Stimulated activated CD4-positive, alpha-beta T cell treated with anti-CD3 and anti-CD28 coated beads, Interleukin-4, amount 100 ng/mL, for 4 hours (primary cell): ENCODE data around the gene DDX55.
"Not testable (repeated sequence)": the region's sequence is repeated elsewhere in the genome, so short reads cannot be mapped to it uniquely, and the experiment has no call there.

Experiments used
- DNase-seq, 2 experiments: peaks; one replicate each; pipeline ENCODE4 v3.0.0-alpha.2; 2020

Gene DDX55, protein sequence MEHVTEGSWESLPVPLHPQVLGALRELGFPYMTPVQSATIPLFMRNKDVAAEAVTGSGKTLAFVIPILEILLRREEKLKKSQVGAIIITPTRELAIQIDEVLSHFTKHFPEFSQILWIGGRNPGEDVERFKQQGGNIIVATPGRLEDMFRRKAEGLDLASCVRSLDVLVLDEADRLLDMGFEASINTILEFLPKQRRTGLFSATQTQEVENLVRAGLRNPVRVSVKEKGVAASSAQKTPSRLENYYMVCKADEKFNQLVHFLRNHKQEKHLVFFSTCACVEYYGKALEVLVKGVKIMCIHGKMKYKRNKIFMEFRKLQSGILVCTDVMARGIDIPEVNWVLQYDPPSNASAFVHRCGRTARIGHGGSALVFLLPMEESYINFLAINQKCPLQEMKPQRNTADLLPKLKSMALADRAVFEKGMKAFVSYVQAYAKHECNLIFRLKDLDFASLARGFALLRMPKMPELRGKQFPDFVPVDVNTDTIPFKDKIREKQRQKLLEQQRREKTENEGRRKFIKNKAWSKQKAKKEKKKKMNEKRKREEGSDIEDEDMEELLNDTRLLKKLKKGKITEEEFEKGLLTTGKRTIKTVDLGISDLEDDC

DNA sequence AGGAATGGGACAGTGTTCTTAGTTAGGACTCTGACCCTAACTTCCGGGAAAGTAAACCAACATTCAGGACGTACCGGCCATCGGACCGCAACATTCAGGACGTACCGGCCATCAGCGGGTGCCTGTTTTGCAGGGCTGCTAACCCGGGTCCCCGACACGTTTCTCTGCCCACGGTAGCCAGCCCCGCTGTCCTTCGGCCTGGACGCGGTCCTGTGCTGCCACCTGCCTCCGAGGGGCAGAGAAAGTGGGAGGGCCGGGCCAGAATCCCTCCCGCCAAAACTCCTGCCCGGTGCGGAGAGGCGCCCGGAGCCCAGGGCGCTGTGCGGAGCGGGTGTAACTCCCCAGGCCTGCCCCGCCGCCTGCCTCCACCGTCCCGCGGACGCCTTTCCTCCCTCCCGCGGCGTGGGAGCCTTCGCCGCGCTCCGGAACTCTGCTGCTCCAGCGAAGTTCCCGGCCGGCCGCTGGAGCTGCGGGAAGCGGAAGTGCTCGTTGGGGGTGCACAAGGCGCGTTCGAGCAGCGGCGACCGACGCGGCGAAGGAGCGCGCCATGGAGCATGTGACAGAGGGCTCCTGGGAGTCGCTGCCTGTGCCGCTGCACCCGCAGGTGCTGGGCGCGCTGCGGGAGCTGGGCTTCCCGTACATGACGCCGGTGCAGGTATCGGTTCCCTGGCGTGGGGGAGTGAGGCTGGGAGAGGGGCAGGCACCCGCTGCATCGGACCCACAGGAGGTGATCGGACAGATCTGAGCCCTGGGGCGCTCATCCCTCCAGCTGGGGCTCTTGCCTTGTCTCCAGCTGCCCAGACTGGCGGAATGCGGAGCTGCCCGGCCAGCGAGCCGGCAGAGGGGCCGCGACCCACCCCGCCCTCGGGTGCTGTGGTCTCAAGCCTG lies at the start of gene DDX55:
Gene DDX55, plus strand, starts transcription at position 498 of the 888 bp plus-strand sequence. Its CDS starts 50 bp downstream, at position 548.
- DNase-seq = peak; percentile 78 to 83

DNA sequence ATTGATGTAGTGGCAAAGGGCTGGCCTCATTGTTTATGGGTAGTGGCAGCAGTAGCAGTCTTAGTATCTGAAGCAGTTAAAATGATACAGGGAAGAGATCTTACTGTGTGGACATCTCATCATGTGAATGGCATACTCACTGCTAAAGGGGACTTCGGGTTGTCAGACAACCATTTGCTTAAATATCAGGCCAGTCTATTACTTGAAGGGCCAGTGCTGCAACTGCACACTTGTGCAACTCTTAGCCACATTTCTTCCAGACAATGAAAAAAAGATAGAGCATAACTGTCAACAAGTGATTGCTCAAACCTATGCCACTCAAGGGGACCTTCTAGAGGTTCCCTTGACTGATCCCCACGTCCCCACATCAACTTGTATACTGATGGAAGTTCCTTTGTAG lies 47.8 kb upstream of the DDX55 start:
- DNase-seq = not testable (repeated sequence)

DNA sequence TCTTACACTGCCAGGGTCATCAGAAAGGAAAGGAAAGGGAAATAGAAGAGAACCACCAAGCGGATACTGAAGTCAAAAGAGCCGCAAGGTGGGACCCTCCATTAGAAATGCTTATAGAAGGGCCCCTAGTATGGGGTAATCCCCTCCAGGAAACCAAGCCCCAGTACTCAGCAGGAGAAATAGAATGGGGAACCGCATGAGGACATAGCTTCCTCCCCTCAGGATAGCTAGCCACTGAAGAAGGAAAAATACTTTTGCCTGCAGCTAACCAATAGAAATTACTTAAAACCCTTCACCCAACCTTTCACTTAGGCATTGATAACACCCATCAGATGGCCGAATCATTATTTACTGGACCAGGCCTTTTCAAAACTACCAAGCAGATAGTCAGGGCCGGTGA lies 47.1 kb upstream of the DDX55 start:
- not testable (repeated sequence) for DNase-seq

DNA sequence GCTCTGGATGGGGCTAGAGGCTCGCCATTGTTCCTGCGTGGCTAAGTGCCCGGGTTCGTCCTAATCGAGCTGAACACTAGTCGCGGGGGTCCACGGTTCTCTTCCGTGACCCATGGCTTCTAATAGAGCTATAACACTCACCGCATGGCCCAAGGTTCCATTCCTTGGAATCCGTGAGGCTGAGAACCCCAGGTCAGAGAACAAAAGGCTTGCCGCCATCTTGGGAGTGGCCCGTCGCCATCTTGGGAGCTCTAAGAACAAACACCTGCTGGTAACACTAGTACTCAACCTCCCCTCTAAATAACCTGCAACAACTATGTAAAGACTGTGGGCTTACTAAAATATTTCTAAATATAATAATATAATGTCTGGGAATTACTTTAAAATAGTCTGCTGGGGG lies 43.4 kb upstream of the DDX55 start:
- DNase-seq = not testable (repeated sequence)

DNA sequence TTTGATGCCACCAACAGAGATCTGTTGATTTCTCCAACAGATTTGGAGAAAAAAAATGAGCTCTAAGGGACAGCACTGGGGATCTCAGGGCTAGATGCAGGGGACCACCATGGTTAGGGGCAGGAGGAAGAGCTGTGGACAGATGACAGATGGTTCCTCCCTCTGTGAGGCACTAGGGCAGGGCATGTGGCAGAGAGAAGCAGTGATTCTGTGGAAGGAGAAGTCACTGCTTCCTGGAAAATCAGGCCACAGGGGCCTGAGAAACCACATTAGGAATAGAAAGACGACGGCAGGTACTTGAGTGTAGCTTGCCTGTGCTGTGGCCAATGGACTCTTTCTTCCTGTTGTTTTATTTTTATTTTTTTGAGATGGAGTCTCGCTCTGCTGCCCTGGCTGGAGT lies 42.4 kb upstream of the DDX55 start:
- DNase-seq = no peak

DNA sequence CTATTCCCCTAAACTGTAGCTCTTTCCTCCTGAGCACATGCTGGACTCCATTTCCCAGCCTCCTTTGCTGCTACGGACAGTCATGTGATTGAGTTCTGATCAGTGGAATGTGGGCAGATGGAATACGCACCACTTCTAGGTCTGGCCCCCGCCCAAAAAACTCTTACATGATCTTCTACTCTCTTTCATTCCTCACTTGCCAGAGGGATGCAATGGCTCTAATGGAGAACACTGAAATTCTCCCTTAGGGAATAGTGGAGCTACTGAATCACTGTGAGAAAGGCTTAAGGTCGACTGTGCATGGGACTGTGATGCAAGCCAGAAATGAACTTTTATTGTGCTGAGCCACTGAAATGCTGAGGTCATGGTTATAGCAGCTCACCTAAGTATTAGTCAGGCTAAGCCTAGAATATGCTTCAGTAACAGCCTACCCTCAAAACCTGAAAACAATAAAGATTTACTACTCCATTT lies 30.5 kb upstream of the DDX55 start:
- no peak for DNase-seq

DNA sequence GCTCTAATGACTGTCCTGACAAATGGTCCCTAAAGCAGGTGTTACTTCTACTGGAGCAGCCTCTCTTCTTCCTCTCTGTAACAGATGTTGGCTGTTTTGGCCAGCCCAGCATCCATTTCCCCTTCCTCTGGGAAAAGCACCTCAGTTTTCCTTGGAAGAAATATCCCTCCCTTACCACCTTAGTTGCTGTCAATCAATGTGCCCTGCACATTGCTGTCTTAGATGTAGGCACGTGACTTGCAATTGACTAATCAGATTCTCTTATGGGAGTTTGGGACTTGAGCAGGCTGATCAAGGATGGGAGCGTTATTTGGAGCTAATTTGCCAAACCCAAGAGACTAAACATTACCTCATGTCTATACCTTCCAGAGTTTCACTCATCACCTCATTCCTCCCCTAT lies 29.5 kb upstream of the DDX55 start:
- no peak for DNase-seq

DNA sequence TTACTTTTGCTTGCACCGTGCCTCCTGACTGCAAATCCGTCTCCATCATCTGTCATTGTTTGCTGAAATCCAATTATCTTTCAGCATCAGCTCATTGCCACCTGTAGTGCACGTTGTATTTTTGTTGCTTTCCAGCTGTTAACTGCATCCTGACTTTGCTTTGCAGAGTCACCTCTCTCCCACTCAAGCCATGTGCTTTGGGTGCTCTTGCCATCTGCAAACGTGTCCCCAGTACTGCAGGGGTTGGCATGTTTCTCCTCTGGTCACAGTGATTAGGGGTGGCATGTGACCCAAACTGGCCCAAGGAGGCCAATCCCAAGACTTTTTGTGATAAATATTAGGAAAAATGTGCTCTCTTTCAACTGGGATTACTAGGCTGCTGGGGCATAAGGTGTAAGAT lies 28.0 kb upstream of the DDX55 start:
- DNase-seq = no peak

DNA sequence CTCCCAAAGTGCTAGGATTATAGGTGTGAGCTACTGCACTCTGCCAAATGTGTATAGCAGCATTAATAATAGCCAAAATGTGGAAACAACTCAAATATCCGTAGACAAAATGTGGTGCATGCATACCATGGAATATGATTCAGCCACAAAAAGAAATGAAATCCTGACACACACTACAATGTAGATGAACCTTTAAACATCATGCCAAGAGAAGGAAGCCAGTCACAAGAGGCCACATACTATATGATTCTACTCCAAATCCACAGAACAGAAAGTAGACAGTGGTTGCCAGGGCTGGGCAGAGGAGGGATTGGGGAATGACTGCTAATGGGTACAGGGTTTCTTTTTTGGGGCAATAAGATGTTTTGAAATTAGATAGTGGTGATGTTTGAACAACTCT lies 25.3 kb upstream of the DDX55 start:
- no peak for DNase-seq

DNA sequence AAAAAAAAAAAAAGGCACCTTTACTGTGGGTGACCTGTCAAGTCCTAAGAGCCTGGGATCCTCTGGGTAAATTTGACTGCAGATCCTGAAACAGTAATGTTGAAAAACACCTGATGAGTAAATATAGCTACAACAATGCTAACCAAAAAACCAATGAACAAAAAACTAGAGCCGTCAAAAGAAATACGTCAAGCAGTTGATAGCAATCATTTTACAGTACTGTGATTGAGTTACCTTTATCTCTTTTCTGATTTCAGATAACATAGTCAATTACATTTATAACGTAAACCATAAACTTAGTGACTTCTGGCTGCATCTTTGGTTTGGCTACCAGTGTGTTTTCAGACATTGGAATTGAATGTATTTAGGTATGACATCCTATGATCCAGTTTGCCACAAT lies 23.7 kb upstream of the DDX55 start:
- no peak for DNase-seq

DNA sequence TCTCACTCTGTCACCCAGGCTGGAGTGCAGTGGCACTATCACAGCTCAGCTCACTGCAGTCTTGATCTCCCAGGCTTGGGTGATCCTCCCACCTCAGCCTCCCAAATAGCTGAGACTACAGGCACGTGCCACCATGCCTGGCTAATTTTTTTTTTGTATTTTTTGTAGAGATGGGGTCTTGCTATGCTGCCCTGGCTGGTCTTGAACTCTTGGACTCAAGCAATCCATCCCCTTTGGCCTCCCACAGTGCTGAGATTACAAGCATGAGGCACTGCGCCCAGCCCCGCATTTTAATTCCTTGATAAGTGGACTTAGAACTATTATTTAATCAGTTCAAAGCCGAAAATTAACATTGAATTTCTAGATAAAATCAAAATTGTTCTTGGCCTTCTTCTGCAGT lies 23.1 kb upstream of the DDX55 start:
- DNase-seq = not testable (repeated sequence)

DNA sequence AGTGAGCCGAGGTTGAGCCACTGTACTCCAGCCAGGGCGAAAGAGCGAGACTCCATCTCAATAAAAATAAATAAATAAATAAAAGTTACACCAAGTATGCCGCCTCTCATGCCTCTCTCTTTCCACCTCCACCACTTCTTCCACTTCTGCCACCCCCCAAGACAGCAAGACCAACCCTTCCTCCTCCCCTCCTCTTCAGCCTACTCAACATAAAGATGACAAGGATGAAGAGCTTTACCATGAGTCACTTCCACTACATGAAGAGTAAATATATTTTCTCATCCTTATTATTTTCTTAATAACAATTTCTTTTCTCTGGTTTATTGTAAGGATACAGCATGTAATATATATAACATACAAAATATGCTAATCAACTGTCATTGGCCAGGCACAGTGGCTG lies 21.1 kb upstream of the DDX55 start:
- no peak for DNase-seq

DNA sequence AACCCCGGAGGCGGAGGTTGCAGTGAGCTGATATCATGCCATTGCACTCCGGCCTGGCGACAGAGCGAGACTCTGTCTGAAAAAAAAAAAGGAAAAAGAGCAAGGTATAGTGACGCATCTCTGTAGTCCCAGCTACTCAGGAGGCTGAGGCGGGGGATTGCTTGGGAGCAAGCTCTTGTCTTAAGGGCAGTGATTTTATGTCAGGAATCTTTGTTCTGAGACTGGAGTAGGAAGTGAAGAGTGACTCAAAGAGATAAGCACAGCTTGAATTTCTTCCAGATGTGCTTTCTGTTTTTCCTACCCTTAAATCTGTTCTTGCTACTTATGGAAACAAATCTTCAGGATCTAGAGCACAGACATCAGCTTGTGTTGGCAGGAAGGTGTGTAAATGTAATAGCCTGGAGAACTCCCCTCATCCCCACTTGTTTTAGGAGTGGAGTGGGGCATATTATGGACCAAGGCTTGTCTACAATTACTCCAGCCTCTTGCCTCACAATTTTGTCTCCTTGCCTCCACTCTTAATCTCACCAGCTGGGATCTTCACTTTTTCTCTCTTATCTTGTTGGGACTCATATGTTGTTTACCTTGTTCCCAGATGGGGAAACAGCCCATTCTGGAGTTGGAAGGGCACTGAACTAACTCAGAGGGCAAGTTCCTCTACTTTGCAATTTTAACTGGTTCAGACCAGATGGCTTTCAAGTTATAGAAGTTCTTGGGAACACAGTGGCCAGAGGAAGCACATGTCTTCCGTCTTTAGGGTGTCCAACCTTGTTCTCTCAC lies 10.0 kb upstream of the DDX55 start:
- DNase-seq = no peak

DNA sequence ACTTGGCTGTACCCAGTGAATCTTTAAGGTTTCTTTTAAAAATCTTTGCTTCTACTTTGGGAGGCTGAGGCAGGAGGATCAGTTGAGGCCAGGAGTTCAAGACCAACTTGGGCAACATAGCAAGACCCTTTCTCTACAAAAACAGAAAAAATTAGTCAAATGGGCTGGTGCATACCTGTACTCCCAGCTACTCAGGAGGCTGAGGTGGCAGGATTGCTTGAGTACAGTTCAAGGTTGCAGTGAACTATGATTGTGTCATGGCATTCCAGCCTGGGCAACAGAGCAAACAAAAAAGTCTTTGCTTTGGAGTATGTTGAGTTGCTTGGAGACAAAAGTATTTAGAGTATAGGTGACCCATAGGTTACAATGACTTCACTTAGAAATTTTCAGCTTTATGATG lies 6.2 kb upstream of the DDX55 start:
- no peak for DNase-seq

DNA sequence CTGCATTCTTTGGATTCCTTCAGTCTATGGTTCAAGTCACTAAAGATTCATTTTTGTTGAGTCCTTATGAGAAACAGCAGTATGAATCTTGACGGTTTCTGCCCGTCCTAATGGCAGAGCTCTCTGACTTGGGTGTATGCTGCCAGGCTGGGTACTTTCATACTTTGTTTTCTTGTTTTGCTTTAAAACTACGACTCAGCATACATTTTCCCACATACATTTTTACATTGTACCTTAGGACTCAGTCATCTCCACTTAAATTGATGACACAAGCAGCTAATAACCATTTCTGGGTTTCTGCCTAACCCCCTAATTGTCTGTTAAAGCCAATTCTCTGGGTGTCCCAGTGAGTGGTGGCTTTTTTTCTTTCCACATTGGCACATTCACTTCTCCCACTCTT lies 4.8 kb upstream of the DDX55 start:
- DNase-seq = no peak

DNA sequence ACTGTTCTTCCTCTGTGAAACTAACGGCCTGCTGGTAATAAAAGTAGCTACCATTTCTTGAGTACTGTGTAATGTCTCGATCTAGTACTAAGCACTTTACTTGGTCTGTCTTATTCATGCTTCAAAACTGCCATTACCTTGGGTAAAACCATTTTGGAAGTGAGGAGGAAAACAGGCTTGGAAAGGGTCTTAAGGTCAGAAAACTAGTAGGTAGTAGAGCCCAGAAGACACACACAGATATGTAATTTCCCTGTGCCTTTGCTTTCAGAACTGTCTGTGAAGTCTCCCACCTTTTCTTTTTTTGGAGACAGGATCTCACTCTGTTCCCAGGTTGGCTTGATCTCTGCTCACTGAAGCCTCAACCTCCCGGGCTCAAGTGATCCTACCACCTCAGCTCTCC lies 3.4 kb upstream of the DDX55 start:
- DNase-seq = no peak

DNA sequence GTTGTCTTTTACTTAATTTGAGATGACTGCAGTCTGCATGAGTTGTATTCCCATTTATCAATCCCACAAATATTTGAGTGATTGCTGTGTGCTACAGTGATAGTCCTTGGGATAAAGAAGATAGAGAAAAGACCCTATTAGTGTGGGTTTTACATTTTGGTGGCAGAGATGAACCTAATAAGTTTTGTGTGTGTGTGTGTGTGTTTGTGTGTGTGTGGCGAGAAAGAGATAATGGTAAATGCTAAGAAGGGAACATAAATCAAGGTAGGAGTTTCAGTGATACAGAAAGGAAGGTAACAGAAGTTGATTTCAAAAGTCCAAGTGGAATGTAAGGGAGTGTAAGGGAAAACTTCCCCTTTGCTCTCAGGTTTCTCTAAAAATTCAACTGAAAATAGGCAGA lies 2.6 kb upstream of the DDX55 start:
- DNase-seq = no peak

DNA sequence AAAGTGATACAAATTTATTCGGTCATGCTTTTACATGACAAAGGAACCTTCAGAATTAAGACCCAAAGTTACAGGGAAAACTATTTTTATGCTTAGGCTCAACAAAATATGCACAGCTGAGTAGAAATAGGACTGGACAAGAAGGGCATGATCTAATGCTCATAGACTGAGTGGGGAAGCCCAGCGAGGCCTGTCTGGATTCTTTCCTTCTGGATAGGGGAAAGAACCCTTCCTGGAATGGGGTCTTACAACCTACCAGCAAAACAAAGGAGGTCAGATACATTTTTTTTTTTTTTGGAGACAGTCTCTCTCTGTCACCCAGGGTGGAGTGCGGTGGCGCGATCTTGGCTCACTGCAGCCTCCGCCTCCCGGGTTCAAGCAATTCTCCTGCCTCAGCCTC lies 2.2 kb upstream of the DDX55 start:
- DNase-seq = no peak

DNA sequence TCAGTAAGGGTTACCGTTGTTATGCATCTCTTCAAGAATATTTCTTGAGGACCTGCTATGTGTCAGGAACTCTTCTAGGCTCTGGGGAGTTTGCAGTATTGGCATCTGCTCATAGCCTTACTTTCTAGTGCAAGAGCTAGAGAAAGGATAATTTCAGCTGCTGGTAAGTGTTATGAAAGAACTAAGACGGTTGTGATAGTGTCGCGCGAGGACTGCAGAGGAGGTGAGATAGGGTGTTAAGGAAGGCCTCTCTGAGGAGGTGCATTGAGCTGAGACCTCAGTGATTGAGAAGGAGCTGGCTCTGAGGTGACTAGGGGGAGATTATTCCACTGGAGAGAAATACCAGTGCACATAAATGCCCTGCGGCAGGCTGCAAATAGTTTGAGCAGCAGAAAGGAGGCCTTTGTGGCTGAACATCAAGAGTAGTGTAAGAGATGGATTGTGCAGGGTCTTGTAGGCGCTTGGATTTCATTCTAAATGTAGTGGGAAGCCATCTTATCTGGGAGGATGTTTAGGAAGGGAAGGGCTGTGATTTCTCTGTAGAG lies 824 bp downstream of the DDX55 start:
- DNase-seq = peak in 1 of 2 experiments; percentile 8

DNA sequence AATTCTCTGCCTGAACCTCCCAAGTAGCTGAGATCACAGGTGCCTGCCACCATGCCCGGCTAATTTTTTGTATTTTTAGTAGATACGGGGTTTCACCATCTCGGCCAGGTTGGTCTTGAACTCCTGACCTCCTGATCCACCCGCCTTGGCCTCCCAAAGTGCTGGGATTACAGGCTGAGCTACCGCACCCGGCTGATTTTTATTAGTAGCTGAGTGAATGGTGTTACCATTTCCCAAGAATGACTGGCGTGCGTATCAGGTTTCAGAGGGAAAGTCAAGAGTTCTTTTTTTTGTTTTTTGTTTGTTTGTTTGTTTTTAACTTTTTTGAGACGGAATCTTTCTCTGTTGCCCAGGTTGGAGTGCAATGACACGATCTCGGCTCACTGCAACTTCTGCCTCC lies 1.6 kb downstream of the DDX55 start:
- not testable (repeated sequence) for DNase-seq

DNA sequence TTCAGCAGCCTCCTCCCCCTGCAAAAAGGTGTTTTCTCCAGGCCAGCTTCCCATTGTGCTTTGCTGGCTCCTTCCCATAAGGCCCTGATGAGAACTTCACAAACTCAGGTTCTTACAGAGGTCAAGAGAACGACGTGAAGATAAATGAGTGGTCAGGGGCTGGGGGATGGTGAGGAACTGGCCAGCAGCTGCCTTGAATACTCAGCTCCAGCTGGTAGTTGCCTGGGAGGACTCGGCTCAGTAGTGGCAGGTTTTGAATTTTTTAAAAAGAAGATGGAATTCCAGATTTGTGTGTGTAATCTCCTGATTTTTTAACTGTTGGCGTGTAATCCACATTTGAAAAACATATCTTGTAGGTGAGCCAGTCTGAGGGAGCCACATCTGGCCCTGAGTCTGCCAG lies 5.9 kb downstream of the DDX55 start:
- DNase-seq = no peak

DNA sequence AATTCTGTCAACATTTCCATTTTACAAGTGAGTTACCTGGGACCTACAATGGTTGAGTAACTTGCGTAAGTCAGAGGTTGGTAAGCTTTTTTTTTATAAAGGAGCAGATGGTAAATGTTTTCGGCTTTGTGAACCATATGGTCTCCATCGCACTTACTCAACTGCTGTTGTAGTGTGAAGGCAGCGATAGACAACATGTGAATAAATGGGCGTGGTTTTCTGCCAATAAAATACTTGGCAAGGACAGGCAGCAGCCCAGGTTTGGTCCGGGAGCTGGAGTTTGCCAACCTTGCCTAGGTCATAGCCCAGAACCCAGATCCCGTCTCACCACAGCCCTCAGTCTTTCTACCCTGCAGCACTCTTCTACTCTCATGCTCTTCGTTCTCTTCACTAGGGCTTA lies 6.3 kb downstream of the DDX55 start:
- DNase-seq = no peak
